Fibroblast of lung (primary cell): ENCODE data around the gene ARMC9.
"Not testable (repeated sequence)": the region's sequence is repeated elsewhere in the genome, so short reads cannot be mapped to it uniquely, and the experiment has no call there.

ENCODE experiments used
- CTCF ChIP-seq, 2 donors: IDR thresholded peaks in 1 of 2; conservative IDR thresholded peaks in 1 of 2; 1 replicate in 1 of 2; 2 replicates in 1 of 2; pipeline ENCODE4 v1.5.1; 2011 to 2012; ENCODE audit warnings: low read length in 2 of 2, control low read depth in 1 of 2, inconsistent platforms in 1 of 2, low read depth in 1 of 2, mild to moderate bottlenecking in 1 of 2
- EZH2 ChIP-seq: IDR thresholded peaks from 2 replicates; pipeline ENCODE4 v1.5.1; 2012; ENCODE audit warnings: low read length, control low read depth, mild to moderate bottlenecking; ENCODE audit errors: missing control alignments

GRCh38 chr2:231405601-231406367 is 207.4 kb downstream of the ARMC9 start:
- TF ChIP-seq CTCF (conservative IDR thresholded peaks at IDR 0.05 in 1 of 2, IDR thresholded peaks at IDR 0.05 in 1 of 2; ENCODE audit: low read depth in 1 of 2, low read length in 2 of 2), result peak; percentile 25 to 32
- TF ChIP-seq EZH2, result not testable (repeated sequence)
